OCI-LY3 (cell line): ENCODE data around the gene HSCB.

Experiments
- EZH2phosphoT487 ChIP-seq: fragments of 200-600 bp; shearing (Covaris generic); IDR thresholded peaks from 2 replicates; pipeline ENCODE4 v1.6.1; 2018; ENCODE audit warnings: antibody characterized with exemption, mixed run types, low read depth
- TF ChIP-seq, protein P1 (sequence below): fragments of 200-600, 300-600 bp; sonication (generic); IDR thresholded peaks from 2 replicates; pipeline ENCODE4 v1.5.1; 2014; ENCODE audit warnings: antibody characterized with exemption, low read length, low read depth

DNA sequence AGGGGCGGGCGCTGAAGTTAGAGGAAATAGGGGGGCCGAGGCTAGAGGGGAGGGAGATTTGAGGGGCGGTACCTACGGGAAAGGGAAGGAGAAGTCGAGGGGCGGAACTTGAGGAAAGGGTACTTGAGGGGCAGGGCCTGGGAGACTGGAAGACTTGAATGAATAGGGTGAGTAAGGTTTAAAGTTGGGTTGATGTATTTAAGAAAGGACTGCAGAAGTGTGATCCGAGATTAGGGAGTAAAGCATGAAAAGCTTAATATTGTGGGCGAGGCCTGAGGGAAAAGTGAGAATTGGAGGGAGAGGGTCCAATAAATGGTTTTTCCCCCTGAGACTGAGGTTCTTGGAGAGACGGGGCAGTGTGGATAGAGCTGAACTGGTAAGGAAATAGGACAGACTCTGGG lies 723 bp downstream of the HSCB start:
- TF ChIP-seq, protein P1, sequence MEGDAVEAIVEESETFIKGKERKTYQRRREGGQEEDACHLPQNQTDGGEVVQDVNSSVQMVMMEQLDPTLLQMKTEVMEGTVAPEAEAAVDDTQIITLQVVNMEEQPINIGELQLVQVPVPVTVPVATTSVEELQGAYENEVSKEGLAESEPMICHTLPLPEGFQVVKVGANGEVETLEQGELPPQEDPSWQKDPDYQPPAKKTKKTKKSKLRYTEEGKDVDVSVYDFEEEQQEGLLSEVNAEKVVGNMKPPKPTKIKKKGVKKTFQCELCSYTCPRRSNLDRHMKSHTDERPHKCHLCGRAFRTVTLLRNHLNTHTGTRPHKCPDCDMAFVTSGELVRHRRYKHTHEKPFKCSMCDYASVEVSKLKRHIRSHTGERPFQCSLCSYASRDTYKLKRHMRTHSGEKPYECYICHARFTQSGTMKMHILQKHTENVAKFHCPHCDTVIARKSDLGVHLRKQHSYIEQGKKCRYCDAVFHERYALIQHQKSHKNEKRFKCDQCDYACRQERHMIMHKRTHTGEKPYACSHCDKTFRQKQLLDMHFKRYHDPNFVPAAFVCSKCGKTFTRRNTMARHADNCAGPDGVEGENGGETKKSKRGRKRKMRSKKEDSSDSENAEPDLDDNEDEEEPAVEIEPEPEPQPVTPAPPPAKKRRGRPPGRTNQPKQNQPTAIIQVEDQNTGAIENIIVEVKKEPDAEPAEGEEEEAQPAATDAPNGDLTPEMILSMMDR = no peak
- TF ChIP-seq EZH2phosphoT487 = no peak
